HG03095 (cell line): ENCODE measurements around the gene TMEM25.
"Not testable (repeated sequence)": the region's sequence is repeated elsewhere in the genome, so short reads cannot be mapped to it uniquely, and the experiment has no call there.

Source experiments
- ATAC-seq: cut with Tn5 transposase; IDR thresholded peaks from one replicate; pipeline ENCODE4 v1.9.1; 2021; ENCODE audit warnings: moderate library complexity; ENCODE audit not compliant: unreplicated experiment

The TMEM25 gene

GRCh38 chr11:118531597-118532084 lies 649 bp downstream of the TMEM25 start:
- ATAC-seq = no peak

DNA sequence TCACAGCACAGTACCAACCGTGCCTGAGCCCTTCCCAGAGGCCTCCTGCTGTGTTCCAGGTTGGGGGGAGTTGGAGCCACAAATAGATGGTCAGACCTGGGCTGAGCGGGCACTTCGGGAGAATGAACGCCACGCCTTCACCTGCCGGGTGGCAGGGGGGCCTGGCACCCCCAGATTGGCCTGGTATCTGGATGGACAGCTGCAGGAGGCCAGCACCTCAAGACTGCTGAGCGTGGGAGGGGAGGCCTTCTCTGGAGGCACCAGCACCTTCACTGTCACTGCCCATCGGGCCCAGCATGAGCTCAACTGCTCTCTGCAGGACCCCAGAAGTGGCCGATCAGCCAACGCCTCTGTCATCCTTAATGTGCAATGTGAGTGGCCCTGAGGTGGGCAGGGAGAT lies 1.1 kb downstream of the TMEM25 start:
- ATAC-seq = no peak

- ATAC-seq = no peak
Measured at GRCh38 chr11:118532852-118533768, 2.1 kb downstream of the TMEM25 start.

DNA sequence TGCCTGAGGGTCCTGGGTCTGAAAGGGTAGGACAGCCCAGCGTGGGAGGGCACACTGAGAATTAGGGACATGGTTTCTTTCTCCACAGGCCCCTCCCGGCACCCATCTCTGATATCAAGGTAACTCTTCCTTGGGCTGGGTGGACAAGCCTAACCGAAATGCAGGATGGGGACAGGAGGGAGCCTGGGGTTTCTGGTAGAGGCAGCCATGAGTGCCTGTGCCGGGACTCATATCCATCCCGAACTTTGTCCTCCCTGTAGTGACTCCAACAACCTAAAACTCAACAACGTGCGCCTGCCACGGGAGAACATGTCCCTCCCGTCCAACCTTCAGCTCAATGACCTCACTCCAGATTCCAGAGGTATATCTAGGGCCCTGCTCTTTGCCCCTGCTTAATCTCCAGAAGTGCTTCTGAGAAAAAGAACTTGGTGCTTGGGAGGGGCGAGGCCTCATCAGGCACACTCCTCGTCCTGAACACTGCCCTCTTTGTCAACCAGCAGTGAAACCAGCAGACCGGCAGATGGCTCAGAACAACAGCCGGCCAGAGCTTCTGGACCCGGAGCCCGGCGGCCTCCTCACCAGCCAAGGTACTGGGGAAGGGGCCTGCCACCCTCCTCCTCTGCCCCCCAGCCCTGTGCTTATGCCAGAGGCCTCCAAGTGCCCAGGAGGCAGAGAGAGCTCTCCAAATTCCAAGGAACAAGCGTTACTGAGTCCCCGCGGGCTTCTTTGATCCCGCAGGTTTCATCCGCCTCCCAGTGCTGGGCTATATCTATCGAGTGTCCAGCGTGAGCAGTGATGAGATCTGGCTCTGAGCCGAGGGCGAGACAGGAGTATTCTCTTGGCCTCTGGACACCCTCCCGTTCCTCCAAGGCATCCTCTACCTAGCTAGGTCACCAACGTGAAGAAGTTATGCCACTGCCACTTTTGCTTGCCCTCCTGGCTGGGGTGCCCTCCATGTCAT lies 3.1 kb downstream of the TMEM25 start:
- ATAC-seq = no peak

- no peak for ATAC-seq
Measured at GRCh38 chr11:118535261-118535660, 4.3 kb downstream of the TMEM25 start.

DNA sequence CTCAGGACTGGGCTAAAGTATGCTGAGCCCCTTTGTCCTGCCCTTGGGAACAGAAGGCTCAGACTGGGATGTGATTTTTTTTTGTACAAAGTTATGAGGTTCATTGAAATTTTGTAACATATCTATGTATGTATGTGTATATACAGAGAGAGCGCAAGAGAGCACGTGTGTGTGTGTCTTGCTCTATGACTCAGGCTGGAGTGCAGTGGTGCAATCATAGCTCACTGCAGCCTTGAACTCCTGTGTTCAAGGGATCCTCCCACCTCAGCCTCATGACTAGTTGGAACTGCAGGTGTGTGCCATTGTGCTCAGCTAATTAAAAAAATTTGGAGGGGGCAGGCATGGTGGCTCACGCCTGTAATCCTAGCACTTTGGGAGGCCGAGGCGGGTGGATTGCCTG lies 5.7 kb downstream of the TMEM25 start:
- ATAC-seq = no peak

- no peak for ATAC-seq
Measured at GRCh38 chr11:118537409-118537980, 6.5 kb downstream of the TMEM25 start.

DNA sequence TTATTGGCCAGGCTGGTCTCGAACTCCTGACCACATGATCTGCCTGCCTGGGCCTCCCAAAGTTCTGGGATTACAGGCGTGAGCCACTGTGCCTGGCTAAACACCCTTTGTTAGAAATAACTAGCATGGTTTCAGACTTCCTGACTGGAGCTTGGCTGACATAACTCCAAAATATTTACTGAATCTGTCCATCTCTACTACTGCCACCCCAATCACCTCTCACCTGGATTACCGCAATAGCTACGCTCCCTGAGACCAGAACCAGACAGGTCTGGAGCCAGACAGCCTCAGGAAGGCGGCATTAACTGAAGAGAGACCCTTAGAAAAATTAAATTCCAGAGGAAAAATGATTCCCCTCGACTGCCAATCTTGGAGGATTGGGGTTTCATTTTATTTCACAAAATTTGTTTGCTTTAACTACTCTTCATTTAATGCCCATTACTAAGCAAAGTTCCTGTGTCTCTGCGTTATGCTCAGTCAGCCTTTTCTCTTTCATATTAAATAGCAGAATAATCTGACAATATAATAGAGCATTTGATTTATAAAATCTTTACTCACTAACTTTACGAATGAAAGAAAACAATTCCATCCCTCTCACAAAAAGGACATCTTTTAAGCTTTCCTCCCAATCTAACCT lies 13.1 kb downstream of the TMEM25 start:
- no peak for ATAC-seq

- ATAC-seq = no peak
Measured at GRCh38 chr11:118544647-118545010, 13.6 kb downstream of the TMEM25 start.

- no peak for ATAC-seq
Measured at GRCh38 chr11:118545533-118545932, 14.5 kb downstream of the TMEM25 start.

- no peak for ATAC-seq
Measured at GRCh38 chr11:118547132-118547531, 16.1 kb downstream of the TMEM25 start.

- ATAC-seq = no peak
Measured at GRCh38 chr11:118552341-118552740, 21.3 kb downstream of the TMEM25 start.

DNA sequence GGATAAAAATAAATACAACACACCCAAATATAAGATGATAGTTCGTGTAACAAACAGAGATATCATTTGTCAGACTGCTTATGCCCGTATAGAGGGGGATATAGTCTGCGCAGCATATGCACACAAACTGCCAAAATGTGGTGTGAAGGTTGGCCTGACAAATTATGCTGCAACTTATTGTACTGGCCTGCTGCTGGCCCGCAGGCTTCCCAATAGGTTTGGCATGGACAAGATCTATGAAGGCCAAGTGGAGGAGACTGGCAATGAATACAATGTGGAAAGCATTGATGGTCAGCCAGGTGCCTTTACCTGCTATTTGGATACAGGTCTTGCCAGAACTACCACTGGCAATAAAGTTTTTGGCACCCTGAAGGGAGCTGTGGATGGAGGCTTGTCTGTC lies 29.8 kb downstream of the TMEM25 start:
- no peak for ATAC-seq

DNA sequence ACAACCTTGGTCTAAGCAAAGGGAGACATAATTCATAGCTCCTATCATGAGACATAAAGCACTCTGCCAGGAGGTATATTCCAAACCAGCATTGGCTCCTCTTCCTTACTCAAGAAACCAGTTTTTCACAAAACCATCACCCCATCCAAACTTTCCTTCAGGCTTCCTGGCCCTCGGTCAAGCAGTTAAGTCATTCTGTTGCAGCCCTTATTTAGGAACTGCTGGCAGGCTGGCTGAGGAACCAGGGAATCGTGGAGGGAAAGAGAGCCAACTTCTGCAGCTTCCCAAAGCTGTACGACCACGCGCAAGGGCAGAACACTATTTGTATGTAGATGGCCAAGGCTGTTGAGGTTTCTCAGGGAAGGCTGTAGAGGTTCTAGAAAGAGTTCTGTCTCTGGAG lies 34.1 kb downstream of the TMEM25 start:
- ATAC-seq = no peak

GRCh38 chr11:118569670-118570069 lies 38.7 kb downstream of the TMEM25 start:
- no peak for ATAC-seq

DNA sequence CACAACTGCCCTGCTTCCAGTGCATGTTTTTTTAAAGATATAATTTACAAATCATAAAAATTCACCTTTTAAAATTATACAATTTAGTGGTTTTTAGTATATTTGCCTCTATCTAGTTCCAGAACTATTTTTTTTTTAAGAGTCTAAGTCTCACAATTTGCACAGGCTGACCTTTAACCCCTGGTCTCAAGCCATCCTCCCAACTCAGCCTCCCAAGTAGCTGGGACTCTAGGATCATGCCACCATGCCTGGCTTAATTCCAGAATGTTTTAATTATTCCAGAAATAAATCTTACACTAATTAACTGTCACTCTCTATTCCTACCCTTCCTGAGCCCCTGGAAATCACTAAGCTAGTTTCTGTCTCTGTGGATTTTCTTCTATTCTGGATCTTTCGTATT lies 39.8 kb downstream of the TMEM25 start:
- ATAC-seq = no peak

GRCh38 chr11:118571701-118572060 lies 40.7 kb downstream of the TMEM25 start:
- not testable (repeated sequence) for ATAC-seq

- no peak for ATAC-seq
Measured at GRCh38 chr11:118572061-118572980, 41.3 kb downstream of the TMEM25 start, which contains the start of gene ARCN1. Gene ARCN1 (plus strand): TSS chr11:118572409. CDS start chr11:118572548, 139 bp downstream.

DNA sequence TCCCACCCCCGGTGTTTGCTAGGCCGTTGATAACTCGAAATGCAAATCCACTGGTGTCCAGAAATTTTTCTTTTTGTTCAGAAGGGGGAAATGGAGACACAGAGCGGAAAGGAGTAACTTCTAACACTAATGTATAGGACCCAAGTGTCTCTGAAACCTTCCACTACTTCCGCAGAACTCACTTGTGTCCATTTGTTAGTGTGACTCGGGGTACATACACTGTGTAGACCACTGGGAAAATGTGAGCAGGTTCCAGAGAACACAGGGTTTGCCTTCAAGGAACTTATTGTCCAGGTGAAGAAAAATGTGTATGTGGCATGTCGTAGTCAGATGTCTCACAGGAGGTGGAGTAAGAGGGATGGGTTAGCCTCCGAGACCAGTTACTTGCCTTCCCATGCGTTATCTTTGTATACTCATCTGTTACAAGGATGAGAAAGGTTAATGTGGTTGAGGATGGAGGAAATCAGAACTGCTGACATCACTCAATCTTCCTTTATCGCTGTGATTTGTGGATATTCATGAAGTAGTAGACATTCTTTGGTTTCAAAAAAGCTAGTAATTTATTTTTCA lies 42.1 kb downstream of the TMEM25 start:
- no peak for ATAC-seq
